HepG2 (cell line): ENCODE data around the gene ZNF593OS. TPM values are rescaled to one million over a fixed set of nuclear protein-coding genes. Genes with fewer than 3 reads are reported as not detected.

Experiments used
- DPF2 ChIP-seq: sonication (generic); formaldehyde crosslinking; IDR thresholded peaks from 2 replicates; pipeline ENCODE4 v1.4.0; 2020; ENCODE audit warnings: mild to moderate bottlenecking, low read depth, missing genetic modification reagents, borderline replicate concordance
- E2F5 ChIP-seq: sonication (generic); formaldehyde crosslinking; conservative IDR thresholded peaks from 2 replicates; pipeline ENCODE4 v1.4.0; 2020; ENCODE audit warnings: missing genetic modification reagents
- GMEB2 ChIP-seq: IDR thresholded peaks from 2 replicates; pipeline ENCODE4 v1.6.1; 2016; ENCODE audit warnings: missing biosample characterization, missing genetic modification reagents, low read depth
- POLR2A ChIP-seq, 2 experiments: IDR thresholded peaks; 2 replicates each; pipeline ENCODE4 v1.6.1; 2011; ENCODE audit warnings: low read depth in 2 of 2, low read length in 2 of 2, mild to moderate bottlenecking in 1 of 2, moderate library complexity in 1 of 2; ENCODE audit not compliant: insufficient read depth in 1 of 2
- POLR2AphosphoS2 ChIP-seq: IDR thresholded peaks from 2 replicates; pipeline ENCODE4 v1.6.1; 2011; ENCODE audit warnings: low read depth, low read length, improper control_type of control experiment
- ZNF280B ChIP-seq: sonication (generic); formaldehyde crosslinking; IDR thresholded peaks from 2 replicates; pipeline ENCODE4 v1.5.0; 2020; ENCODE audit warnings: missing genetic modification reagents, mild to moderate bottlenecking, borderline replicate concordance
- ZNF407 ChIP-seq: sonication (generic); formaldehyde crosslinking; IDR thresholded peaks from one replicate; pipeline ENCODE4 v1.5.1; 2020; ENCODE audit warnings: mild to moderate bottlenecking, missing genetic modification reagents; ENCODE audit errors: not compliant biosample characterization
- ZNF580 ChIP-seq: IDR thresholded peaks from 2 replicates; pipeline ENCODE4 v1.6.1; 2016; ENCODE audit warnings: low read depth, borderline replicate concordance
- ZNF879 ChIP-seq: sonication (generic); formaldehyde crosslinking; IDR thresholded peaks from 2 replicates; pipeline ENCODE4 v1.8.1; 2023; ENCODE audit warnings: missing genetic modification reagents
- polyA plus RNA-seq, 8 experiments: library from polyadenylated mRNA; depleted of rRNA in 3 of 8; stranded (reverse) in 7 of 8; unstranded in 1 of 8; fragments of >200 nt; fragmentation: Illumina TruSeq in 4 of 8; extraction: Trizol in 4 of 8; gene quantifications; 2 replicates each; pipeline versions ENCODE4 v1.2.1 to v1.2.3, GENCODE V29; 2011 to 2016; ENCODE audit warnings: low read depth in 4 of 8, missing spikeins in 1 of 8, mixed read lengths in 1 of 8; ENCODE audit not compliant: insufficient read depth in 1 of 8
- total RNA-seq, 5 experiments: library from RNA; depleted of rRNA; stranded (reverse); fragments of >200 nt; fragmentation: Illumina TruSeq; extraction: Trizol; gene quantifications; 2 replicates each; pipeline ENCODE4 v1.2.3, GENCODE V29; 2016; ENCODE audit warnings: low read depth in 1 of 5

Gene ZNF593OS
- total and polyA plus RNA-seq, 2 of the 13 experiments (the other 11 are each of a cell fraction or from before 2014, with no cell fraction given) = not detected

- TF ChIP-seq ZNF407 (peak; percentile 84), ZNF280B (CRISPR knock-in tag) (peak; percentile 83; the same call in 1 of the 2 replicates), ZNF580 (CRISPR knock-in tag) (peak; percentile 93; the same call in 1 of the 2 replicates), DPF2 (no peak), E2F5 (CRISPR knock-in tag) (no peak), GMEB2 (CRISPR knock-in tag) (0 out of 2 replicates have a peak, but pooled peaks have one; percentile 21), POLR2AphosphoS2 (no peak), ZNF879 (CRISPR knock-in tag) (0 out of 2 replicates have a peak, but pooled peaks have one; percentile 74), POLR2A (IDR thresholded peaks at IDR 0.05; ENCODE audit: insufficient read depth in 1 of 2, low read depth in 2 of 2, low read length in 2 of 2) (peak in 1 of 2 experiments; percentile 80; a peak in 2 of 4 replicates)
These were observed 1.8 kb downstream of the ZNF593OS start, which contains the start of gene ZNF593 (continued) for GRCh38 chr1:26169669-26170471.
